Coronary artery (tissue), 2 donors: Measurements from ENCODE around the gene PLXNB1.
A peak's percentile ranks its signal among the peaks of the same experiment; 100 is the strongest.

Experiments used
- DNase-seq: peaks from one replicate; pipeline ENCODE4 v3.0.0-alpha.2; 2017; ENCODE audit warnings: low spot score
- H3K27ac ChIP-seq, 2 donors: fragments of 200-600 bp; sonication (generic); one replicate each; pipeline ENCODE4 v1.5.1; 2016 to 2019
- H3K4me3 ChIP-seq: fragments of 200-600 bp; sonication (generic); 2 replicates; pipeline ENCODE4 v1.5.1; 2016; ENCODE audit warnings: mild to moderate bottlenecking, moderate library complexity
- TF ChIP-seq, protein P1 (sequence below): fragments of 200-600 bp; sonication (generic); IDR thresholded peaks from one replicate; pipeline ENCODE4 v1.5.1; 2019; ENCODE audit warnings: antibody characterized with exemption

Gene PLXNB1

DNA sequence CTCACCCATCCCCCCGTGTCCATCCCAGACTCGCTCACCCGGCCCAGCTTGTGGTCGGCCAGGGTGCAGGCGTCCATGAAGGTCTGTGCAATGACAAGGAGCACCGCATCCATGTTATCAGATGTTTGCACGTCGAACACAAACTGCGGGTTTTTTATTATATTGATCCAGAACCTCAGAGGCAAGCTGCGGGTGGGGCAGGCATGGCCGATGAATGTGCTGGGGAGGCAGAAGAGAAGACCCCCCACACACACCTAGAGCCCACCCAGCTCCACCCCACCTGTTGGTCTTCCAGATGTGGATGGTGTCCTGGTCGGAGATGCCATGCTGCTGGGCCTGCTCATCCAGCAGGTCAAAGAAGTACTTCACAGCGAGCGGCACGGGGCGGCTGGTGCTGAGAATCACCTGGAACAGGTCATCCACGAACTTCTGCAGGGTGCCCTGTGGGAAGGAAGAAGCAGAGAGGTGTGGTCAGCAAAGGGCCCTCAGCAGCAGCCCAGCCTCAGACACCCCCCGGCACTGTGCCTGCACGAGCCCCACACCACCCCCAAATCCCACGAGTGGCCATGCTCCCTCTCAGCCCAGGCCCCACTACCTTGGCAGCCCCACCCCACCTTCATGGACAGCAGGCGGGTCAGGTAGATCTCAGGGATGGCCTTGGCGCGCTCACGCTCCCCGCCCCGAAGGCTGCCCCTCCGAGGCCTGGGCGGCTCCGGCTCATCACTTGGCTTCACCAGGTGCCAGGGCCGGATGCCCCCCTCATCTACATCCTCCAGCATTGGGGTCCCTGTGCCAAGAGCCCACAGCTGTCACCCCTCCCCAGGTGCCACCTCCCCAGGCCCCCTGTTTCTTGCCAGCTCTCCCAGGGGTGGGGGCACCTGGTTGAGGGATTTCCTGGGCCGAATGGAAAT, 20.3 kb downstream of the PLXNB1 start:
- Histone ChIP-seq H3K4me3 (no peak overlapping the region), H3K27ac (peak overlapping the region in 1 of 2 donors; percentile 38)
- peak; percentile 70 for DNase-seq

DNA sequence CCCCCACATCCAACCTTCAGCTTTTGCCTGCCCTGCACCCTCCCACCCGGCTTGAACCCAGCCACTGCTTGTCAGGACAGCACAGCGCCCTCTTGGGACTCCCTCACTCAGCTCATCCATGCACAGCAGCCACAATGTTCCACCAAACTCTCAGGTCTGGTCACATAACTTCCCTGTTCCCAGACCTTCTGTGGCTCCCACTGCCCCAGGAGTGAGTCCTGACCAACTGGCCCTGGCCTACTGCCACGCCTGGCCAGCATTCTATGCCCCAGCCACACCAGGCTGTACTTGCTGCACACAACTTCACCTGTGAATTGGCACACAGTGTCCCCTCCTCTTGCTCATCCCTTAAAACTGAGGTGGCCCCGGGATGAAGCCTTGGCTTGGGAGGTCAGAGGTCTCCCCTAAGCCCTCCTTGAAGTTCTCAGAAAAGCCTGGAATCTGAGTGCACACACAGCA, 21.0 kb downstream of the PLXNB1 start:
- peak; percentile 71 for DNase-seq
- TF ChIP-seq, protein P1, sequence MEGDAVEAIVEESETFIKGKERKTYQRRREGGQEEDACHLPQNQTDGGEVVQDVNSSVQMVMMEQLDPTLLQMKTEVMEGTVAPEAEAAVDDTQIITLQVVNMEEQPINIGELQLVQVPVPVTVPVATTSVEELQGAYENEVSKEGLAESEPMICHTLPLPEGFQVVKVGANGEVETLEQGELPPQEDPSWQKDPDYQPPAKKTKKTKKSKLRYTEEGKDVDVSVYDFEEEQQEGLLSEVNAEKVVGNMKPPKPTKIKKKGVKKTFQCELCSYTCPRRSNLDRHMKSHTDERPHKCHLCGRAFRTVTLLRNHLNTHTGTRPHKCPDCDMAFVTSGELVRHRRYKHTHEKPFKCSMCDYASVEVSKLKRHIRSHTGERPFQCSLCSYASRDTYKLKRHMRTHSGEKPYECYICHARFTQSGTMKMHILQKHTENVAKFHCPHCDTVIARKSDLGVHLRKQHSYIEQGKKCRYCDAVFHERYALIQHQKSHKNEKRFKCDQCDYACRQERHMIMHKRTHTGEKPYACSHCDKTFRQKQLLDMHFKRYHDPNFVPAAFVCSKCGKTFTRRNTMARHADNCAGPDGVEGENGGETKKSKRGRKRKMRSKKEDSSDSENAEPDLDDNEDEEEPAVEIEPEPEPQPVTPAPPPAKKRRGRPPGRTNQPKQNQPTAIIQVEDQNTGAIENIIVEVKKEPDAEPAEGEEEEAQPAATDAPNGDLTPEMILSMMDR = no peak
- Histone ChIP-seq H3K4me3 (no peak overlapping the region), H3K27ac (peak overlapping the region in 1 of 2 donors; percentile 38)

More for the DNA sequence above, 20.3 kb downstream of the PLXNB1 start:
- TF ChIP-seq, protein P1 = no peak

DNA sequence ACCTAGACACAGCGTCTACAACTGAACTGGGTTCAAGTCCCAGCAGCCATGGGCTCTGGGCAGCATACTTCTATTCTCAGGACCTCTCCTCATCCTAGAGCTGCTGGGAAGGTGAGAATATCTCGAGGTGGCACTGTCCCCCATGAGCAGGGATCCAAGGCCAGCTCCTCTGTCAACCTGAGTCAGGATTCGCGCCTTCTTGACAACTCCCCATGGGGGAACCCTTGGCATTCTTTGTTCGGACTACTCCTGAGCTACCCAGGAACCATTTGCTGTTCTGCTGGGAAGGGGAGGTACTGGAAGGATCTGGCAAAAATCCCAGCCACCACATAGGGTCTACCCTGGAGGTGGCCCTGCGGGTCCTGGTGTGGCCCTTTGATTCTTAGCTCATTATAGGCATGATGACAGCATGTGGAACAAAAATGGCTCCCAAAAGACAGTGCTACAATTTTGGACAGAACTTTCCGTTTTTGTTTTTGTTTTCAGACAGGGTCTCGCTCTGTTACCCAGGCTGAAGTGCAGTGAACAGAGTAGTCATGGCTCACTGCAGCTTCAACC, 22.3 kb downstream of the PLXNB1 start:
- TF ChIP-seq, protein P1 = no peak
- DNase-seq = no peak
- H3K27ac ChIP-seq = peak overlapping the region in 1 of 2 donors; percentile 38
- no peak overlapping the region for H3K4me3 ChIP-seq

DNA sequence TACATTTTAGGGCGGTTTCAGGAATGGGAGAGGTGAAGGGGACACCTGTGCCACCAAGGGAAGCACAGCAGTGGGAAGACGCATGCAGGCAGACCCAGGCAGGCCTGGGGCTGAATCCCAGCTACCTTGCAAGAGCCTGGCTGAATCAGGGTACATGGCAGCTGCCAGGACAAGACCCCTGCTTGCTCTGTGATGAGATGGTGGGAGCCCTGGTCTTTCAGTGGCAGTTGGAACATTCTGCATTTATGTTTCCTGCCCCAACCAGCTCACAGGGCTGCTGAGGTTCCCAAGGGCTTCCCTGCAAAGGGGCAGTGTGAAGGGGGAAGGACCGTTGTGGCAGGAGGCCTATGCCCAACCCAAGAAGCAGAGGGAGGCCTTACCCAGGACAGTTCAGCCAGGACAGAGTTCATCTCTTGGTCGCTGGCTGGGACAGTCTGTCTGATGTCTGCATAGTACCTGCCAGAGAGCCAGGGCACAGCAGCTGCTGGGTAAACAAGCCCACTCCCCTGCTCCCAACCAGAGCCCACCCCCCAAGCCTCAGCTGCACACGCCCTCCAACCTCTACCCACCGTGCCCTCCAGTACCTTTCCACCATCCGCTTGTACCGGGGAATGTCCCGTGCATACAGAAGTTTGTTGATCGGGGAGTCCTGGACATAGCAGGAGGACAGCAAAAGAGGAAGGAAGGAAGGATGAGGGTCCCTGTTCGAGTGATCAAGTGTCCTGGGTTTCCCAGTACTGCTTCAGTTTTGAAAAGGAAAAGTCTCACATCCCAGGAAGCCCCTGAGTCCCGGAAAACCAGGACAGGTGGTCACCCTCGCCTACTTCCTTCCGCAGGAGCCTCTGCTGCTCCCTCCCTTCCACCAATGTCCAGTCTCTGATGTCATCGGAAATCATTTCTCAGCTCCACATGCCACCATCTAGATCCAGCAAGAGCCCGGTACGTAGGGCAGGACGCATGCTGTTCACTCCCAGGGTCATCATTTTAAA, 23.1 kb downstream of the PLXNB1 start:
- DNase-seq = no peak
- H3K27ac ChIP-seq = peak overlapping the region in 1 of 2 donors; percentile 89
- TF ChIP-seq, protein P1 = no peak
- no peak overlapping the region for H3K4me3 ChIP-seq

DNA sequence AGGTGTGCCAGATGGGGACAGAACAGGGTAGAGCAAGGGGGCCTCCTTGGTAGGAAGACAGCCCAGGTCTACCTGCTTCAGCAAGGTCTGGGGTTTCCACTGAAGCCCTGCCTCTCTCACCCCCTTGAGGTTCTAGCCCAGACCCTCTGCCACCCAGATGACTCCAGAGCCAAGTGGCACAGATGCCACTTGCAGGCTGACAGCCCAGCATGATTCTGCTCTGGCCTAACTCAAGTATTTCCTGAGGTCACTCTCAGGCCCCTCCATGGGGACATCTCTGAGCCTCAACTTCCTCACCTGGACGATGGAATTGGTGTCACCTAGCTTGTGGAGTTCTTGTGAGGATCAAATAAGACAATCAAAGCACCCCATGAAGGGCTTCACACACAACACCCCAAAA, 23.9 kb downstream of the PLXNB1 start:
- TF ChIP-seq, protein P1 = no peak
- Histone ChIP-seq H3K4me3 (no peak overlapping the region), H3K27ac (peak overlapping the region; percentile 89 to 94)
- no peak for DNase-seq

DNA sequence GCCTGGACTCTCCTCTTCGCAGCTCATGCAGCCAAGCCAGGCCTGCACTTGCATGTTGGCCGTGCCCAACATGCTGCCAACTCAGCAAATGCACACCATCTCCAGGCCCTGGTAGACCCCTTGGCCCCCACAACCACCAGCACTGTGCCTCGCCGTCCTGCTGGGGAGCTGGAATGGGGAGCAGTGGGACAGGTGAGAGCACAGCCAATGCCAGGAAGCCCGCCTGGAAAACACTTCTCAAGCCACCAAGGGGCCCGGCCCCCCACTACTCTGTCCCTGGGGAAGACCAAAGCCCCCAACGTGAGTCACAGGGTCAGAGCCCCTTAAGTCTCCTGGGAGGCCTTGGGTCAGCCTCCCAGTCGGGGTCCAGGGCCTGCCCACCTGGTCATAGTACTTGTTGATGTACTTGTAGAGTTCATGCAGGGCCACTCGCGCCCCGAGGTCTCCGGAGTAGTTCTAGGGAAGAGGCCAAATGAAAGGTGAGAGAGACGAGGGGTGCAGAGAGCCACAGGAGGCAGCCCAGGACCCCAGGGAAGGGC, 24.5 kb downstream of the PLXNB1 start:
- H3K27ac ChIP-seq = peak overlapping the region; percentile 89 to 94
- peak; percentile 74 for DNase-seq
- TF ChIP-seq, protein P1 = no peak

More for the DNA sequence above, 24.5 kb downstream of the PLXNB1 start:
- H3K4me3 ChIP-seq = no peak overlapping the region
